Astrocyte (in vitro differentiated cells and primary cell): ENCODE measurements around the gene GOSR1. TPM values are rescaled to one million over a fixed set of nuclear protein-coding genes. Genes with fewer than 3 reads are reported as not detected.

ENCODE experiments used
- DNase-seq: peaks from one replicate; pipeline ENCODE4 v3.0.0-alpha.2; 2010; ENCODE audit warnings: low read depth
- FAIRE-seq: peaks from 2 replicates; lab custom pipeline; 2011; peaks lifted over from hg19 to GRCh38; lab: Jason Lieb, UNC
- H2AFZ ChIP-seq: 2 replicates; pipeline ENCODE4 v1.6.0; 2012; ENCODE audit warnings: low read depth, low read length, inconsistent platforms
- H3K27ac ChIP-seq: 2 replicates; pipeline ENCODE4 v1.5.1; 2011; ENCODE audit warnings: low read depth, low read length, inconsistent platforms
- H3K27me3 ChIP-seq: 2 replicates; pipeline ENCODE4 v1.6.0; 2011; ENCODE audit warnings: low read length, inconsistent platforms; ENCODE audit not compliant: insufficient read depth
- H3K36me3 ChIP-seq: 2 replicates; pipeline ENCODE4 v1.5.1; 2011; ENCODE audit warnings: low read length, inconsistent platforms; ENCODE audit not compliant: insufficient read depth
- H3K4me1 ChIP-seq: 2 replicates; pipeline ENCODE4 v1.5.1; 2011; ENCODE audit warnings: low read length, inconsistent platforms; ENCODE audit not compliant: insufficient read depth
- H3K4me2 ChIP-seq: 2 replicates; pipeline ENCODE4 v1.6.0; 2012; ENCODE audit warnings: low read length, inconsistent platforms
- H3K4me3 ChIP-seq: 2 replicates; pipeline ENCODE4 v1.5.1; 2011; ENCODE audit warnings: low read depth, mild to moderate bottlenecking, low read length, inconsistent platforms; ENCODE audit not compliant: insufficient read depth
- H3K79me2 ChIP-seq: 2 replicates; pipeline ENCODE4 v1.6.0; 2012; ENCODE audit warnings: mild to moderate bottlenecking, low read length, inconsistent platforms; ENCODE audit not compliant: insufficient read depth
- H3K9ac ChIP-seq: 2 replicates; pipeline ENCODE4 v1.6.0; 2012; ENCODE audit warnings: mild to moderate bottlenecking, low read length, inconsistent platforms
- H3K9me3 ChIP-seq: 2 replicates; pipeline ENCODE4 v1.5.1; 2012; ENCODE audit warnings: low read depth, mild to moderate bottlenecking, low read length, inconsistent platforms; ENCODE audit not compliant: insufficient read depth
- H4K20me1 ChIP-seq: 2 replicates; pipeline ENCODE4 v1.6.0; 2012; ENCODE audit warnings: low read length, inconsistent platforms; ENCODE audit not compliant: insufficient read depth
- H3K27ac Mint-ChIP-seq: one replicate; pipeline ENCODE4 v1.8.0; 2021; ENCODE audit warnings: mild to moderate bottlenecking, mixed read lengths; ENCODE audit not compliant: unreplicated experiment
- H3K27me3 Mint-ChIP-seq: one replicate; pipeline ENCODE4 v1.8.0; 2021; ENCODE audit warnings: low read depth, mixed read lengths; ENCODE audit not compliant: unreplicated experiment
- H3K36me3 Mint-ChIP-seq: one replicate; pipeline ENCODE4 v1.8.0; 2021; ENCODE audit warnings: low read depth, mixed read lengths; ENCODE audit not compliant: unreplicated experiment
- H3K4me1 Mint-ChIP-seq: one replicate; pipeline ENCODE4 v1.8.0; 2021; ENCODE audit warnings: low read depth, mixed read lengths; ENCODE audit not compliant: unreplicated experiment
- H3K4me3 Mint-ChIP-seq: one replicate; pipeline ENCODE4 v1.8.0; 2021; ENCODE audit warnings: mild to moderate bottlenecking, moderate library complexity, mixed read lengths; ENCODE audit not compliant: unreplicated experiment
- H3K9me3 Mint-ChIP-seq: one replicate; pipeline ENCODE4 v1.8.0; 2021; ENCODE audit warnings: mild to moderate bottlenecking, mixed read lengths; ENCODE audit not compliant: unreplicated experiment
- CTCF ChIP-seq: IDR thresholded peaks from 2 replicates; pipeline ENCODE4 v1.5.1; 2011; ENCODE audit warnings: low read depth, mild to moderate bottlenecking, inconsistent platforms, low read length, moderate library complexity; ENCODE audit not compliant: insufficient read depth
- EZH2 ChIP-seq: IDR thresholded peaks from 2 replicates; pipeline ENCODE4 v1.6.1; 2012; ENCODE audit warnings: mild to moderate bottlenecking, low read length, inconsistent platforms; ENCODE audit not compliant: insufficient read depth
- total RNA-seq: library from RNA; stranded (reverse); gene quantifications from 2 replicates; pipeline ENCODE4 v1.2.1, GENCODE V29; 2021

GOSR1 gene
- total RNA-seq, 1 donor from 2014 or later = 49.3 TPM

DNA sequence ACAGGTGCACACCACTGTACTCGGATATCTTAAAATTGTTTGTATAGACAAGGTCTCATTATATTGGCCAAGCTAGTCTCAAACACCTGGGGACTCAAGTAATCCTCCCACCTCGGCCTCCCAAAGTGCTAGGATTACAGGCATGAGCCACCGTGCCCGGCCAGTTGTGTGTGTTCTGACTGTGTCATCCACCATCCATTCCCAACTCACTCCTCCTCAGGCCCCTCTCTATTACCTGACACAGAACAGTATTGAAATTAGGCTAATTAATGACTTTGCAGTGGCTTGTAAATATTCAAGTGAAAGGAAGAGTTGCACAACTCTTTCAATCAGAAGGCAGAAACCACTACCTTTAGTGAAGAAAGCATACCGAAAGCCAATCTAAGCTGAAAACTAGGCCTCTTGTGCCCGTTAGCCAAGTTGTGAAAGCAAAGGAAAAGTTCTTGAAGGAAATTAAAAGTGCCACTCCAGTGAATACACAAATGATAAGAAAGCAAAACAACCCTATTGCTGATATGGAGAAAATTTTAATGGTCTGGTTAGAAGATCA lies 28.7 kb downstream of the GOSR1 start:
- Histone ChIP-seq H3K4me1 (no peaks in the 10 kb centered on the region), H2AFZ (no peak overlapping the region), H3K27me3 (no peaks in the 10 kb centered on the region), H3K9me3 (no peaks in the 10 kb centered on the region), H3K79me2 (peaks cover 3% of the 10 kb centered on the region), H3K27ac (no peak overlapping the region), H3K4me2 (no peak overlapping the region), H4K20me1 (peaks cover 7% of the 10 kb centered on the region), H3K36me3 (peaks cover 35% of the 10 kb centered on the region), H3K9ac (no peak overlapping the region), H3K4me3 (no peak overlapping the region)
- Mint-ChIP-seq H3K9me3 (peaks cover 2% of the 10 kb centered on the region), H3K27ac (no peak overlapping the region), H3K4me1 (peaks cover 4% of the 10 kb centered on the region), H3K36me3 (peaks cover 21% of the 10 kb centered on the region), H3K27me3 (no peaks in the 10 kb centered on the region), H3K4me3 (no peak overlapping the region)
- no peak for DNase-seq
- no peak for FAIRE-seq
- no peak for TF ChIP-seq EZH2
- TF ChIP-seq CTCF = no peak

GRCh38 chr17:30506481-30506880 lies 29.3 kb downstream of the GOSR1 start:
- Mint-ChIP-seq H3K36me3 (peaks cover 17% of the 10 kb centered on the region), H3K4me1 (peaks cover 4% of the 10 kb centered on the region), H3K4me3 (no peak overlapping the region), H3K27ac (no peak overlapping the region), H3K9me3 (peaks cover 2% of the 10 kb centered on the region), H3K27me3 (no peaks in the 10 kb centered on the region)
- Histone ChIP-seq H3K9ac (no peak overlapping the region), H3K27ac (no peak overlapping the region), H3K4me1 (no peaks in the 10 kb centered on the region), H4K20me1 (peaks cover 7% of the 10 kb centered on the region), H3K4me2 (no peak overlapping the region), H3K4me3 (no peak overlapping the region), H3K9me3 (no peaks in the 10 kb centered on the region), H3K79me2 (peaks cover 3% of the 10 kb centered on the region), H3K27me3 (no peaks in the 10 kb centered on the region), H2AFZ (no peak overlapping the region), H3K36me3 (peaks cover 31% of the 10 kb centered on the region)
- TF ChIP-seq EZH2 (no peak), CTCF (no peak)
- DNase-seq = no peak
- FAIRE-seq = no peak

DNA sequence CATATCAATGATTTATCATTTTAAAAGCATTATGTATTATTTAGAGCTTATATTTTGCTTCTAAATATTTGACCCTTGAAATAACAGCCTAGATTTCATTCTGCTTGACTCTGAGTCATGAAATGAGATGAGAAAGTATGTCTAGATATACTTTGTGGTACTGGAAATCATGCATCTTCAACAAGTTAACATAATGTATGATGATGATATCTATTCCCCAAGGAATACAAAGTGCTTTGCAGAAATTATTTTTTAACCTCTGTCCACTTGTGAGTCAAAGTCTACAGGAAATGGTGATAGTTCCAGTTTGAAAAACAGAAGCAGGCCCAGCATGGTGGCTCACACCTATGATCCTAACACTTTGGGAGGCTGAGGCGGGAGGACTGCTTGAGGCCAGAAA lies 36.1 kb downstream of the GOSR1 start:
- Mint-ChIP-seq H3K36me3 (peaks cover 3% of the 10 kb centered on the region), H3K9me3 (no peaks in the 10 kb centered on the region), H3K27ac (no peak overlapping the region), H3K27me3 (no peaks in the 10 kb centered on the region), H3K4me1 (peaks cover under 1% of the 10 kb centered on the region), H3K4me3 (no peak overlapping the region)
- Histone ChIP-seq H3K4me2 (no peak overlapping the region), H3K27me3 (no peaks in the 10 kb centered on the region), H3K79me2 (peaks cover under 1% of the 10 kb centered on the region), H3K9ac (no peak overlapping the region), H3K4me1 (no peaks in the 10 kb centered on the region), H4K20me1 (no peaks in the 10 kb centered on the region), H3K9me3 (no peaks in the 10 kb centered on the region), H2AFZ (no peak overlapping the region), H3K4me3 (no peak overlapping the region), H3K27ac (no peak overlapping the region), H3K36me3 (peaks cover 17% of the 10 kb centered on the region)
- TF ChIP-seq CTCF (no peak), EZH2 (no peak)
- FAIRE-seq (no peak), DNase-seq (no peak)
